ENCODE data around the gene LRRC39. TPM values are rescaled to one million over a fixed set of nuclear protein-coding genes. Genes with fewer than 3 reads are reported as not detected.

LRRC39 gene
- total RNA-seq, 1 donor from 2014 or later, result 187 TPM

Other genes starting within 250 kb of the LRRC39 start
- 7.7 TPM for gene SLC35A3, start 208.3 kb downstream of the LRRC39 start, total RNA-seq
- gene SASS6, start 45.3 kb downstream of the LRRC39 start, total RNA-seq, result 1.6 TPM
- gene TRMT13, start 45.1 kb downstream of the LRRC39 start, total RNA-seq, result 5.3 TPM
- gene DBT, start 71.6 kb upstream of the LRRC39 start, total RNA-seq, result 33.2 TPM
- gene RTCA, start 88.0 kb upstream of the LRRC39 start, total RNA-seq, result 41.5 TPM
- gene CDC14A, start 174.2 kb upstream of the LRRC39 start, total RNA-seq, result 3.6 TPM

Data from Right ventricle myocardium superior (tissue), 1 donor.